Measurements from ENCODE around the gene STEAP4. TPM values are rescaled to one million over a fixed set of nuclear protein-coding genes. Genes with fewer than 3 reads are reported as not detected.

Gene STEAP4
- total RNA-seq, 2 experiments from 2014 or later, result not detected

DNA sequence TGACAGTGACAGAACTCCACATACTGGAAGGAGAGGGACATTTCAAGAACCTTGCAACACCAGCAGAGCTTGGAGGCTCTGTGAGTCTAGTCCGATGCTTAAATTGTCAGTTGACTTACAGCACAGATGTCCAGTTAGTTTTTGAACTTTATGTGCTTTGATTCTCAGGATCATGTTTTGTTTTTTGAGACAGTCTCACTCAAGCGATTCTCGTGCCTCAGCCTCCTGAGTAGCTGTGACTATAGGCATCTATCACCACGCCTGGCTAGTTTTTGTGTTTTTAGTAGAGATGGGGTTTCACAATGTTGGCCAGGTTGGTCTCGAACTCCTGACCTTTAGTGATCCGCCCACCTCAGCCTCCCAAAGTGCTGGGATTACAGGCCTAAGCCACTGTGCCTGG lies 31.8 kb upstream of the STEAP4 start:
- Mint-ChIP-seq H3K36me3 (ENCODE audit: low read depth) (no peaks in the 10 kb centered on the region), H3K4me3 (no peak overlapping the region), H3K27me3 (peaks cover 15% of the 10 kb centered on the region), H3K4me1 (ENCODE audit: low read depth) (no peaks in the 10 kb centered on the region), H3K9me3 (no peaks in the 10 kb centered on the region), H3K27ac (no peak overlapping the region)
- Histone ChIP-seq H3K4me1 (ENCODE audit: insufficient read depth, low read length) (no peaks in the 10 kb centered on the region), H3K27me3 (ENCODE audit: control insufficient read depth in 1 of 2, insufficient read depth in 2 of 2, low read length in 2 of 2) (peaks cover 0 to 3% of the 10 kb centered on the region in 2 experiments), H3K27ac (ENCODE audit: low read depth in 1 of 2, low read length in 2 of 2) (no peak overlapping the region), H3K36me3 (ENCODE audit: insufficient read depth, low read length) (no peaks in the 10 kb centered on the region), H3K4me3 (ENCODE audit: low read length) (no peak overlapping the region), H3K9me3 (ENCODE audit: control insufficient read depth in 1 of 2, insufficient read depth in 1 of 2, low read length in 2 of 2) (no peaks in the 10 kb centered on the region)
- ATAC-seq (ENCODE audit: poor library complexity), result no peak
- POLR2A ChIA-PET, result no interaction called here
- no peak for DNase-seq
- intact Hi-C loops (cut with DNase I, micrococcal nuclease), result no loop called here
- CTCF ChIA-PET, result no interaction called here
- TF ChIP-seq, protein P1, sequence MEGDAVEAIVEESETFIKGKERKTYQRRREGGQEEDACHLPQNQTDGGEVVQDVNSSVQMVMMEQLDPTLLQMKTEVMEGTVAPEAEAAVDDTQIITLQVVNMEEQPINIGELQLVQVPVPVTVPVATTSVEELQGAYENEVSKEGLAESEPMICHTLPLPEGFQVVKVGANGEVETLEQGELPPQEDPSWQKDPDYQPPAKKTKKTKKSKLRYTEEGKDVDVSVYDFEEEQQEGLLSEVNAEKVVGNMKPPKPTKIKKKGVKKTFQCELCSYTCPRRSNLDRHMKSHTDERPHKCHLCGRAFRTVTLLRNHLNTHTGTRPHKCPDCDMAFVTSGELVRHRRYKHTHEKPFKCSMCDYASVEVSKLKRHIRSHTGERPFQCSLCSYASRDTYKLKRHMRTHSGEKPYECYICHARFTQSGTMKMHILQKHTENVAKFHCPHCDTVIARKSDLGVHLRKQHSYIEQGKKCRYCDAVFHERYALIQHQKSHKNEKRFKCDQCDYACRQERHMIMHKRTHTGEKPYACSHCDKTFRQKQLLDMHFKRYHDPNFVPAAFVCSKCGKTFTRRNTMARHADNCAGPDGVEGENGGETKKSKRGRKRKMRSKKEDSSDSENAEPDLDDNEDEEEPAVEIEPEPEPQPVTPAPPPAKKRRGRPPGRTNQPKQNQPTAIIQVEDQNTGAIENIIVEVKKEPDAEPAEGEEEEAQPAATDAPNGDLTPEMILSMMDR (IDR thresholded peaks at IDR 0.05), result no peak

DNA sequence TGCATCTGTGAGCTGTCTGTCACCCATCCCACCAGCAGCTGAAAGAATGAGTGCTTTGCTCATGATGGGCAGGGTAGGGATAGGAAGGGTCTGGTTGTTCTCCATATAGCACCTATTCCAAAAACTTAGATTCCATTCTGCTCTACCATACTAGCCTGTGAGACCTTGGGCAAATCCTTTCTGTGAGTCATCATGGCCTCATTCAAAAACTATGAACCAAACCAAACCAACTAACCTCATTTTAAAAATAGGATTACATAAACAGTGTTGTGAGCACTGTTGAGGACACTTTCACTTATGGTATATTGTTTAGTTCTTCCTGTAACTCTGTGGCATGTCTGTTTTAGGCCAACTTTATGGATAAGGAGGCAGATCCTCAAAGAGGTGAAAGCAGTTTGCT lies 30.9 kb upstream of the STEAP4 start:
- Mint-ChIP-seq H3K27ac (no peak overlapping the region), H3K4me1 (ENCODE audit: low read depth) (no peaks in the 10 kb centered on the region), H3K27me3 (peaks cover 15% of the 10 kb centered on the region), H3K4me3 (no peak overlapping the region), H3K36me3 (ENCODE audit: low read depth) (no peaks in the 10 kb centered on the region), H3K9me3 (no peaks in the 10 kb centered on the region)
- ATAC-seq (ENCODE audit: poor library complexity) (no peak), DNase-seq (no peak)
- H3K9me3 ChIP-seq (ENCODE audit: control insufficient read depth in 1 of 2, insufficient read depth in 1 of 2, low read length in 2 of 2), result no peaks in the 10 kb centered on the region
- H3K27ac ChIP-seq (ENCODE audit: low read depth in 1 of 2, low read length in 2 of 2), result no peak overlapping the region
- POLR2A ChIA-PET, result no interaction called here
- CTCF ChIA-PET, result no interaction called here
- TF ChIP-seq, protein P1 (IDR thresholded peaks at IDR 0.05), result no peak
- no peaks in the 10 kb centered on the region for H3K36me3 ChIP-seq (ENCODE audit: insufficient read depth, low read length)
- intact Hi-C loops (cut with DNase I, micrococcal nuclease), result no loop called here
- peaks cover 0 to 3% of the 10 kb centered on the region in 2 experiments for H3K27me3 ChIP-seq (ENCODE audit: control insufficient read depth in 1 of 2, insufficient read depth in 2 of 2, low read length in 2 of 2)
- H3K4me1 ChIP-seq (ENCODE audit: insufficient read depth, low read length), result no peaks in the 10 kb centered on the region
- no peak overlapping the region for H3K4me3 ChIP-seq (ENCODE audit: low read length)

DNA sequence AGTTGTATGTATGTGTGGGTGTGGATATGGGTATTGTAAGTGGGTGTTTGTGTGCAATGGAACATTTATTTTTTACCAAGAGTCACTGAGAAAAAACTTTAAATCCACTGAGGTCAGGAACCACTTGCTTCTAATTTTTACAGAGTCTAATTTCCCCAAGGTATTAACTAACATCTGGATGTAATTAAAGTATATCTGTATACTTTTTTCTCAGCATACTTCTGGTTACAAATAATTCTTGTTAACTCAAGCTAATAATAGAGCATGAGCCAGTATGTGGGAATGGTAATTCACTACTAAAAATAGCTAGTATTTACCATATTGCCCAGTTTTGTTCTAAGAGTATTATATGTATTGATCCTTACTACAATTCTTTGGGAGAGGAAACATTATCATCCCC lies 24.6 kb upstream of the STEAP4 start:
- Histone ChIP-seq H3K27ac (ENCODE audit: low read depth in 1 of 2, low read length in 2 of 2) (no peak overlapping the region), H3K4me1 (ENCODE audit: insufficient read depth, low read length) (no peaks in the 10 kb centered on the region), H3K36me3 (ENCODE audit: insufficient read depth, low read length) (no peaks in the 10 kb centered on the region), H3K4me3 (ENCODE audit: low read length) (no peak overlapping the region), H3K9me3 (ENCODE audit: control insufficient read depth in 1 of 2, insufficient read depth in 1 of 2, low read length in 2 of 2) (peaks cover 0 to 8% of the 10 kb centered on the region in 2 experiments), H3K27me3 (ENCODE audit: control insufficient read depth in 1 of 2, insufficient read depth in 2 of 2, low read length in 2 of 2) (peaks cover 0 to 3% of the 10 kb centered on the region in 2 experiments)
- DNase-seq (no peak), ATAC-seq (ENCODE audit: poor library complexity) (no peak)
- CTCF ChIA-PET, result no interaction called here
- no peaks in the 10 kb centered on the region for H3K4me1 Mint-ChIP-seq (ENCODE audit: low read depth)
- TF ChIP-seq, protein P1 (IDR thresholded peaks at IDR 0.05), result no peak
- no peak overlapping the region for H3K27ac Mint-ChIP-seq
- POLR2A ChIA-PET, result no interaction called here
- intact Hi-C loops (cut with DNase I, micrococcal nuclease), result no loop called here
- H3K4me3 Mint-ChIP-seq, result no peak overlapping the region
- H3K27me3 Mint-ChIP-seq, result peaks cover 7% of the 10 kb centered on the region
- no peaks in the 10 kb centered on the region for H3K36me3 Mint-ChIP-seq (ENCODE audit: low read depth)
- H3K9me3 Mint-ChIP-seq, result no peaks in the 10 kb centered on the region
